ENCODE results near the gene NRG2. TPM values are rescaled to one million over a fixed set of nuclear protein-coding genes. Genes with fewer than 3 reads are reported as not detected.

Gene NRG2
- total RNA-seq, 2 experiments from 2014 or later = not detected

DNA sequence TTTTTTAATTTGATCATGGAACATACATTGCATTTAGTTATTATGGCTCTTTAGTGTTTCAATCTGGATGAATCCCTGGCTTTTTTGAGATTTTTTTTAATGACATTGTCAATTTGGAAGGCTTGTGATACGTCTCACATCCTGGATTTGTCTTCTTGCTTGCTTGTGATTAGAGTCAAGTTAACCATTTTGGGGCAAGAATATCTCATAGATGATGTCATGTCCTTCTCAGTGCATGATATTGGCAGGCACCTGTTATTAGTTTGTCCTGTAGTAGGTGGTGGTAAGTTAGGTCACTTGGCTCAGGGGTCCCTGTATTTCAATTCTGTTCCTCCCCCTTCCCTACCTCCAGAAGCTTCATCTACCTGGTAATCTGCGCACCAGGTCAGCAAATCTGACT is 244.2 kb downstream of the NRG2 start:
- Mint-ChIP-seq H3K27me3 (ENCODE audit: low read depth) (peaks cover 54% of the 10 kb centered on the region), H3K9me3 (ENCODE audit: insufficient read depth) (no peaks in the 10 kb centered on the region), H3K27ac (no peak overlapping the region), H3K36me3 (ENCODE audit: low read depth) (no peaks in the 10 kb centered on the region), H3K4me3 (no peak overlapping the region), H3K4me1 (ENCODE audit: low read depth) (no peaks in the 10 kb centered on the region)
- DNase-seq (no peak), ATAC-seq (no peak)
- CTCF ChIA-PET = interaction anchor here (1.3 to 3.7 kb wide), 3 partner anchors 12 to 170 kb away, joined by 4 to 23 read pairs (median 15); no protein-coding TSS in a partner anchor
- POLR2A ChIA-PET = no interaction called here

DNA sequence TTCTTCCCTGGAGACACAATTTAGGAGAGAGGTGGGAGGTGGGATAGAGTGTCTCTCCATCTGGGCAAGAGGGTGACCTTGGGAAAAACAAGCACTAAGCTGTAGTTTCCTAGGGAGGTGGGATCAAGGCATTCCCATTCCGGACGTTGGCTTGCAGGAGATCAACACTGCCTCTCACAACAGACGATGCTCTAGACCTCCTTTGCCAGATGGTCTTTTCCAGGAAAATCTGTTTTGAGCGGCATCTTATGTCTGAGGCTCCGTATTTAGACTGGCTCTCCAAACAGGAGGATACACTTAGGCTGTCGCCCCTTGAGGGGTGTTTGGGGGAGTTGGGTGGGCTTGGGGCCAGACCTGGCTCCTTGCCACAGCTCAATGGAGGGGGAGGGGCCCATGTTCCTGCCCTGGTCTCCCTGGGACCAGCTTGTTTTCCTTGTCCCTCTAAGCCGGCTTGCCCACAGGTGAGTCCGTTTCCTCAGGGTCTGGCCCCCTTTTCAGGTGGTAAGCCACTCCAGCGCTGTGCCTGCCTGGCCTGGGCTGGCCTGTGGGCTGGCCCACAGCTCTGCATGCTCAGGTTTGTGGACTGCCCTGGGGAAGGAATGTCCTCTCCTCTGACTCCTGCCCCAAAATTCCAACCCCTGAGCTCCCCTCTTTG is 245.1 kb downstream of the NRG2 start:
- Mint-ChIP-seq H3K4me3 (no peak overlapping the region), H3K27me3 (ENCODE audit: low read depth) (peaks cover 56% of the 10 kb centered on the region), H3K36me3 (ENCODE audit: low read depth) (no peaks in the 10 kb centered on the region), H3K4me1 (ENCODE audit: low read depth) (no peaks in the 10 kb centered on the region), H3K9me3 (ENCODE audit: insufficient read depth) (no peaks in the 10 kb centered on the region), H3K27ac (no peak overlapping the region)
- ATAC-seq = no peak
- POLR2A ChIA-PET = no interaction called here
- CTCF ChIA-PET = interaction anchor here (1.3 to 3.7 kb wide), 3 partner anchors 11 to 171 kb away, joined by 4 to 23 read pairs (median 15); no protein-coding TSS in a partner anchor
- no peak for DNase-seq

DNA sequence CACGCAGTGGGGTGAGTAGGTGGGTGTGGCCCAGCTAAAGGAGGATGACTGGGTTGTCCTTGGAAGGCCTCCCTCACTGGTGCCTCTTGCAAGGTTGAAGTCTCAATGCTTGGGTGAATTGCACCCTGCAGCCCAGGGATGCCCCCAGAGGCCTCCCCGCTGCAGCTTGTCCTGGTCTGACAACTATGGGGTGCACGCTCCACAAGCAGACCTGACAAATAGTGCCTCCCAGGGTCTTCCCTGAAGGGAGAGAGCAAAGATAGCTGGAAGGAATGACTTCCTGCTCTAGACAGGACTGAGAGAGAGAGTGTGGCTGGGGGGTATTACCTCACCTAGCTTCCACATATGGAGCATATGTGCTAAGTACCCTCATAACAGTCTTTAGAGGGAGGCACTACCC is 245.8 kb downstream of the NRG2 start:
- Mint-ChIP-seq H3K27me3 (ENCODE audit: low read depth) (peaks cover 59% of the 10 kb centered on the region), H3K36me3 (ENCODE audit: low read depth) (no peaks in the 10 kb centered on the region), H3K9me3 (ENCODE audit: insufficient read depth) (no peaks in the 10 kb centered on the region), H3K4me1 (ENCODE audit: low read depth) (no peaks in the 10 kb centered on the region), H3K4me3 (no peak overlapping the region), H3K27ac (no peak overlapping the region)
- ChIA-PET CTCF (interaction anchor here (0.7 to 3.7 kb wide), 3 partner anchors 10 to 172 kb away, joined by 3 to 23 read pairs (median 15); no protein-coding TSS in a partner anchor), POLR2A (no interaction called here)
- no peak for DNase-seq
- no peak for ATAC-seq

Other genes with a start within 250 kb of the NRG2 start
- gene PSD2, start 247.5 kb downstream of the NRG2 start, total RNA-seq = not detected
- 10 to 100 TPM; 12.5 to 13.4 TPM for gene PURA, start 70.8 kb upstream of the NRG2 start, total RNA-seq
- 1 to 10 TPM; 2.4 to 2.7 TPM for gene IGIP, start 82.6 kb upstream of the NRG2 start, total RNA-seq
- 10 to 100 TPM; 10.5 to 12.2 TPM for gene CYSTM1, start 131.9 kb upstream of the NRG2 start, total RNA-seq